Psoas muscle (tissue), 8 donors: ENCODE data around the gene C1orf174. TPM values are rescaled to one million over a fixed set of nuclear protein-coding genes. Genes with fewer than 3 reads are reported as not detected.

ENCODE experiments used
- ATAC-seq, 4 donors: fragments of 200-7000 bp; cut with Tn5 transposase; one replicate each; pipeline ENCODE4 v1.9.1; 2020; ENCODE audit warnings: moderate library complexity in 3 of 4, mild to moderate bottlenecking in 2 of 4
- DNase-seq, 2 donors: peaks; one replicate each; pipeline ENCODE4 v3.0.0-alpha.2; 2020
- H3K27ac ChIP-seq: fragments of 200-600 bp; one replicate; pipeline ENCODE4 v1.8.0; 2022
- H3K27me3 ChIP-seq, 3 donors: fragments of 200-600 bp in 1 of 3; one replicate each; pipeline versions ENCODE4 v1.6.1 to v1.8.0; 2013 to 2022; ENCODE audit warnings: low read length in 2 of 3, mild to moderate bottlenecking in 2 of 3, moderate library complexity in 1 of 3; ENCODE audit not compliant: insufficient read depth in 3 of 3
- H3K36me3 ChIP-seq, 2 donors: fragments of 200-600 bp in 1 of 2; one replicate each; pipeline versions ENCODE4 v1.6.1 to v1.8.0; 2013 to 2022; ENCODE audit warnings: low read depth in 1 of 2, mild to moderate bottlenecking in 1 of 2, moderate library complexity in 1 of 2; ENCODE audit not compliant: insufficient read depth in 1 of 2
- H3K4me1 ChIP-seq: fragments of 200-600 bp; one replicate; pipeline ENCODE4 v1.8.0; 2022
- H3K4me3 ChIP-seq: fragments of 200-600 bp; one replicate; pipeline ENCODE4 v1.8.0; 2022; ENCODE audit warnings: mild to moderate bottlenecking
- H3K9me3 ChIP-seq: fragments of 200-600 bp; one replicate; pipeline ENCODE4 v1.8.0; 2022
- CTCF ChIP-seq: fragments of 200-600 bp; IDR thresholded peaks from one replicate; pipeline ENCODE4 v1.8.0; 2022; ENCODE audit warnings: antibody characterized with exemption
- WGBS, 3 donors: extraction: QIAGEN DNeasy Blood & Tissue Kit; methylation state at CpG; one replicate each; pipeline versions ENCODE4 v1.1.6 to v1.1.7; 2013; 5-methylcytosine and 5-hydroxymethylcytosine counted together
- intact Hi-C, 2 donors: fragments of 100-400 bp; cut with DNase I; formaldehyde crosslinking; loops; one replicate each; pipeline versions ENCODE4 v1.11.0 to v1.14.2; 2022
- polyA plus RNA-seq, 3 donors: library from polyadenylated mRNA; stranded (reverse); fragments of 200-250 nt; gene quantifications; one replicate each; pipeline ENCODE4 v1.2.3, GENCODE V29; 2013
- total RNA-seq, 4 donors: library from RNA; stranded (reverse); fragmentation: NEBNext Ultra II Directional in 2 of 4; extraction: Animal tissue kit (Norgen Biotek cat#: 25700) in 2 of 4; gene quantifications; one replicate each; pipeline versions ENCODE4 v1.2.1 to v1.2.4, GENCODE V29; 2021 to 2023
- donor health status: healthy with polysubstance abuse.
- donor health status: DM: no; HTN: no; CAD: no; lungs with moderate emphysema.
- donor health status: Bipolar disorder and iron deficiency.
- donor health status: healthy.
- donor health status: DM: yes; HTN: yes; CAD: no.
- donor health status: DM: no; HTN: no; CAD: no.
- donor health status: DM: no; HTN: no; CAD: no.
- donor health status: DM: yes; HTN: yes; CAD: no.

Gene C1orf174
- total and polyA plus RNA-seq, 7 donors = 11.8 to 32.2 (median 14.6) TPM

- Histone ChIP-seq H3K4me1 (peaks cover 6% of the 10 kb centered on the region), H3K27ac (no peak overlapping the region), H3K27me3 (no peaks in the 10 kb centered on the region), H3K4me3 (no peak overlapping the region), H3K9me3 (peaks cover 12% of the 10 kb centered on the region), H3K36me3 (no peaks in the 10 kb centered on the region)
- intact Hi-C loops = loop anchor here in 1 of 2 donors (5.0 to 10.0 kb wide), 2 partner anchors 258 to 1315 kb away; partner anchors contain the start of gene PRXL2B
- TF ChIP-seq CTCF = no peak
- ATAC-seq (no peak), DNase-seq (no peak)
- 43 to 58% (median 47%) methylated on average over 10 of the region's 10 CpGs for WGBS, 3 donors
These were observed 2.6 kb upstream of the C1orf174 start for GRCh38 chr1:3902571-3903091.

DNA sequence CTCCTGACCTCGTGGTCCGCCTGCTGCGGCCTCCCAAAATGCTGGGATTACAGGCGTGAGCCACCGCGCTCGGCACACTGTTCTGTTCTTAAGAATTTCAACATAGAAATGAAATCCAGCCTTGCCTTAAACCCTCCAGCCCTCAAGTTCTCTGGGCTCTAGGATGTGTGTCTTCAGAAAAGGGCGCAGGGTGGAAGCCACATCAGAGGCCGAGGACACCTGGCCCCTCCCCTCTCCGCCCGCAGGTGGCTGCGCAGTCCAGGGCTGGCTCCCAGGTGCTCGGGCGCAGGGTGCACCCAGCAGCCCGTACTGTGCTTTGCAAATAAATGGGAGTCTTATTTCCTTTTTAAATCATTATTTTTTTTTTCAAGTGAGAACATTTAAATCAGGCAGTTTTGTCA is 2.0 kb upstream of the C1orf174 start:
- intact Hi-C loops = loop anchor here in 1 of 2 donors (5.0 to 10.0 kb wide), 2 partner anchors 257 to 1315 kb away; partner anchors contain the start of gene PRXL2B
- no peak for TF ChIP-seq CTCF

DNA sequence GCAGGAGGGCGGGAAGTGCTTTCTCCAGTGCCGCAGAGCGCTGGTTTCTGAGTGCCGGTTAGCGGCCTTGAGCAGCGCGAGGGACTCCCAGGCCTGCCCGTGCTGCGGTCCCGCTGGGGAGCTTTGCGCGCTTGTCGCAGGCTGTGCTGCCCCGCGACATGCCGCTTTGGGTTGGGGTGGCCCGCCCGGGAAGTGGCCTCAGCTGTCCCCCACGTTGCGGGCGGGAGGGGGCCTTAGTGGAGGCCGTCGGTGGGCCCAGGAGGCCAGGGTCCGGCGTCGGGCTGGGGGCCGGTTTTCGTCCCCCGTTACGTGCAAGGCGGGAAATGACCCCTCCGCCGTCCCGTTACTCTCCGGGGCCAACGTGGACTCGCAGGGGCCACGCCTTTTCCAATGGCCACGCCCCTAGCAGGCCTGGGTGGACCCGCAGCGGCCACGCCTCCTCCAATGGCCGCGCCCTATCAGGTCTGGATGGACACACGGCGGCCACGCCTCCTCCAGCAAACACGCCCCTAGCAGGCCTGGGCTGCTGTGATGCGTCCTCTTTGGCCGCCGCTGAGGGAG is 977 bp upstream of the C1orf174 start:
- WGBS, 3 donors = 0 to 1% (median 0%) methylated on average over 50 to 51 of the region's 51 CpGs
- Histone ChIP-seq H3K27me3 (no peaks in the 10 kb centered on the region), H3K4me1 (peaks cover 6% of the 10 kb centered on the region), H3K9me3 (peaks cover 17% of the 10 kb centered on the region), H3K36me3 (no peaks in the 10 kb centered on the region), H3K27ac (peak overlapping the region; percentile 98), H3K4me3 (peak overlapping the region; percentile 94)
- intact Hi-C loops = loop anchor here in 1 of 2 donors (5.0 to 10.0 kb wide), 2 partner anchors 256 to 1314 kb away; partner anchors contain the start of gene PRXL2B
- no peak for TF ChIP-seq CTCF
- ATAC-seq (peak; percentile 87 to 90 (median 90)), DNase-seq (peak; percentile 99)

More for the DNA sequence above, 2.0 kb upstream of the C1orf174 start:
- peaks cover 17% of the 10 kb centered on the region for H3K9me3 ChIP-seq
- H3K4me3 ChIP-seq = no peak overlapping the region
- H3K36me3 ChIP-seq = no peaks in the 10 kb centered on the region
- ATAC-seq (no peak), DNase-seq (no peak)
- H3K27me3 ChIP-seq = no peaks in the 10 kb centered on the region
- peaks cover 6% of the 10 kb centered on the region for H3K4me1 ChIP-seq
- 92 to 96% (median 94%) methylated on average over 15 of the region's 15 CpGs for WGBS, 3 donors
- H3K27ac ChIP-seq = no peak overlapping the region

DNA sequence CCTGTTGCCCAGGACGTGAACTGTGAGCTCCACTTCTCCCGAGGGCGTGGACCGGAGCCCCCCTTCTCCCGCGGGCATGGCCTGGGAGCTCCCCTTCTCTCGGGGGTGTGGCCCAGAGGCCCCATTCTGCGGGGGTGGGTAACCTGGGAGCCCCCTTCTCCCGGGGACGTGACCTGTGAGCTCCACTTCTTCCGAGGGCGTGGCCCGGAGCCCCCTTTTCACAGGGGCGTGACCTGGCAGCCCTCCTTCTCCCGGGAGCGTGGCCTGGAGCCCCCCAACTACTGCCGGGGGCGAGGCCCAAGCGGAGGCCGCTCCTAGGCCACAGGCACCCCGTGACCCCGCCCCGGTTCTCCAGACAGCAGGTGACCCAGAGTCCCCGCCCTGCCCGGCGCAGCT is 320 bp downstream of the C1orf174 start:
- intact Hi-C loops = loop anchor here in 1 of 2 donors (5.0 to 10.0 kb wide), 2 partner anchors 255 to 1312 kb away; partner anchors contain the start of gene PRXL2B
- WGBS, 3 donors = 0 to 1% (median 0%) methylated on average over 18 to 26 of the region's 26 CpGs
- TF ChIP-seq CTCF = no peak
- ATAC-seq = no peak
- DNase-seq = no peak
- Histone ChIP-seq H3K27me3 (no peaks in the 10 kb centered on the region), H3K9me3 (peaks cover 17% of the 10 kb centered on the region), H3K27ac (peak overlapping the region; percentile 98), H3K36me3 (no peaks in the 10 kb centered on the region), H3K4me3 (peak overlapping the region; percentile 94), H3K4me1 (peaks cover 6% of the 10 kb centered on the region)
